Type B pancreatic cell (in vitro differentiated cells): ENCODE measurements around the gene PTPRQ. TPM values are rescaled to one million over a fixed set of nuclear protein-coding genes. Genes with fewer than 3 reads are reported as not detected.
A peak's percentile ranks its signal among the peaks of the same experiment; 100 is the strongest.

Experiments used
- DNase-seq: peaks from one replicate; pipeline ENCODE4 v3.0.0; 2021; ENCODE audit warnings: mixed read lengths; ENCODE audit not compliant: unreplicated experiment; ENCODE audit errors: extremely low spot score
- H3K27ac Mint-ChIP-seq: 2 replicates; pipeline ENCODE4 v1.8.0; 2021; ENCODE audit warnings: mild to moderate bottlenecking, mixed read lengths
- H3K27me3 Mint-ChIP-seq: 2 replicates; pipeline ENCODE4 v1.8.0; 2021; ENCODE audit warnings: mixed read lengths
- H3K36me3 Mint-ChIP-seq: 2 replicates; pipeline ENCODE4 v1.8.0; 2021; ENCODE audit warnings: mixed read lengths
- H3K4me1 Mint-ChIP-seq: one replicate; pipeline ENCODE4 v1.8.0; 2021; ENCODE audit warnings: mixed read lengths; ENCODE audit not compliant: unreplicated experiment
- H3K4me3 Mint-ChIP-seq: 2 replicates; pipeline ENCODE4 v1.8.0; 2021; ENCODE audit warnings: mild to moderate bottlenecking, mixed read lengths
- H3K9me3 Mint-ChIP-seq: 2 replicates; pipeline ENCODE4 v1.8.0; 2021; ENCODE audit warnings: mixed read lengths
- total RNA-seq: library from RNA; stranded (reverse); gene quantifications from 2 replicates; pipeline ENCODE4 v1.2.1, GENCODE V29; 2021; ENCODE audit warnings: low replicate concordance
- TF ChIP-seq, protein P1 (sequence below): fragments of 200-600 bp; sonication (generic); conservative IDR thresholded peaks from 2 replicates; pipeline ENCODE4 v1.5.0; 2021; ENCODE audit warnings: antibody characterized with exemption, mild to moderate bottlenecking

Gene PTPRQ
- total RNA-seq, 1 donor from 2014 or later = 1.3 TPM

- no peak for DNase-seq
- H3K27ac Mint-ChIP-seq = no peak overlapping the region
- H3K4me3 Mint-ChIP-seq = peak overlapping the region; percentile 58
- no peaks in the 10 kb centered on the region for H3K36me3 Mint-ChIP-seq
- peaks cover 5% of the 10 kb centered on the region for H3K4me1 Mint-ChIP-seq
- TF ChIP-seq, protein P1, sequence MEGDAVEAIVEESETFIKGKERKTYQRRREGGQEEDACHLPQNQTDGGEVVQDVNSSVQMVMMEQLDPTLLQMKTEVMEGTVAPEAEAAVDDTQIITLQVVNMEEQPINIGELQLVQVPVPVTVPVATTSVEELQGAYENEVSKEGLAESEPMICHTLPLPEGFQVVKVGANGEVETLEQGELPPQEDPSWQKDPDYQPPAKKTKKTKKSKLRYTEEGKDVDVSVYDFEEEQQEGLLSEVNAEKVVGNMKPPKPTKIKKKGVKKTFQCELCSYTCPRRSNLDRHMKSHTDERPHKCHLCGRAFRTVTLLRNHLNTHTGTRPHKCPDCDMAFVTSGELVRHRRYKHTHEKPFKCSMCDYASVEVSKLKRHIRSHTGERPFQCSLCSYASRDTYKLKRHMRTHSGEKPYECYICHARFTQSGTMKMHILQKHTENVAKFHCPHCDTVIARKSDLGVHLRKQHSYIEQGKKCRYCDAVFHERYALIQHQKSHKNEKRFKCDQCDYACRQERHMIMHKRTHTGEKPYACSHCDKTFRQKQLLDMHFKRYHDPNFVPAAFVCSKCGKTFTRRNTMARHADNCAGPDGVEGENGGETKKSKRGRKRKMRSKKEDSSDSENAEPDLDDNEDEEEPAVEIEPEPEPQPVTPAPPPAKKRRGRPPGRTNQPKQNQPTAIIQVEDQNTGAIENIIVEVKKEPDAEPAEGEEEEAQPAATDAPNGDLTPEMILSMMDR = no peak
- H3K9me3 Mint-ChIP-seq = no peaks in the 10 kb centered on the region
- no peaks in the 10 kb centered on the region for H3K27me3 Mint-ChIP-seq
Measured at GRCh38 chr12:80684077-80684495, 240.1 kb downstream of the PTPRQ start.

DNA sequence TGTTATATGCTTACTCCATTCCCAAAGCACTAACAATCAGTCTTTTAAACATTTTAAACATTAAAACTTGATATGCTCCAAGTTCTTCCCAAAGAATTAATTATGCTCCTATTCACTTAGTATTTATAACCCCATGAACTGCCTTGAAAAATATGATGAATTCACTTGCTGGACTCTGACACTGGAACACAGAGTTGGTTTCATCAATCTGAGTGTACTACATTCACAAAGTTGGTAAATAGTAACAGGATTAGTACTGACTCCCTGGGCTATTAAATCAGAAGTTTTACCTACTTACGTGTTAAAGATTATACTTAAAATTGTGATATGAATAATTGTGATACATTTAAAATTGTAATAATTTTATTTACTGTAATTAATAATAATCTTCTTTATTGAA, 246.1 kb downstream of the PTPRQ start:
- Mint-ChIP-seq H3K27ac (no peak overlapping the region), H3K36me3 (no peaks in the 10 kb centered on the region), H3K9me3 (no peaks in the 10 kb centered on the region), H3K27me3 (no peaks in the 10 kb centered on the region), H3K4me1 (no peaks in the 10 kb centered on the region), H3K4me3 (no peak overlapping the region)
- TF ChIP-seq, protein P1 = no peak
- DNase-seq = no peak

DNA sequence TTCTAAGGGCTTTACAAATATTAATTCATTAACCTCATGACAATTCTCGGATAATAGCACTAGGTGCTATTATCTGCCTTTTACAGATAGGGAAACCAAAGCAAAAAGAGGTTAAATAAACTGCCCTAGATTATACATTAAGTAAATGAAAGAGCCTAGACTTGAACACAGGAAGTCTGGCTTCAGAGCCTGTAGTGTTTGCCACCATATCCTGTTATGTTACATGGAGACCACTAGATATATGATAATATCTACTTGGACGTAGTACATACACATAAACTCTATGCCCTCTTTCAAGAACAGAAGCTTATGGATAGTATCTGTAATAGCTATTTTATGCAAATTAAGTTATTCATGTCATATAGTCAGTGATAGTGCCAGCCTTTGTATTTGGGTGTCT, 246.5 kb downstream of the PTPRQ start:
- no peaks in the 10 kb centered on the region for H3K36me3 Mint-ChIP-seq
- H3K4me1 Mint-ChIP-seq = no peaks in the 10 kb centered on the region
- H3K27ac Mint-ChIP-seq = no peak overlapping the region
- TF ChIP-seq, protein P1 = no peak
- no peak for DNase-seq
- H3K4me3 Mint-ChIP-seq = no peak overlapping the region
- H3K9me3 Mint-ChIP-seq = no peaks in the 10 kb centered on the region
- H3K27me3 Mint-ChIP-seq = no peaks in the 10 kb centered on the region

- DNase-seq = no peak
- Mint-ChIP-seq H3K27ac (no peak overlapping the region), H3K4me1 (no peaks in the 10 kb centered on the region), H3K36me3 (no peaks in the 10 kb centered on the region), H3K9me3 (no peaks in the 10 kb centered on the region), H3K27me3 (no peaks in the 10 kb centered on the region), H3K4me3 (no peak overlapping the region)
- TF ChIP-seq, protein P1 = no peak
Measured at GRCh38 chr12:80692114-80692513, 248.1 kb downstream of the PTPRQ start.

- Mint-ChIP-seq H3K27me3 (no peaks in the 10 kb centered on the region), H3K9me3 (no peaks in the 10 kb centered on the region), H3K36me3 (no peaks in the 10 kb centered on the region), H3K27ac (no peak overlapping the region), H3K4me1 (no peaks in the 10 kb centered on the region), H3K4me3 (no peak overlapping the region)
- TF ChIP-seq, protein P1 = no peak
- no peak for DNase-seq
Measured at GRCh38 chr12:80697270-80697887, 253.3 kb downstream of the PTPRQ start.
